Measurements from ENCODE around the gene SKIC8.

SKIC8 gene

GRCh38 chr15:78299101-78299930 lies at the start of gene SKIC8:
TSS of gene SKIC8 (minus strand) at chr15:78299609. CDS start at chr15:78295686, 3,923 bp downstream.
- peak; percentile 94 for DNase-seq

DNA sequence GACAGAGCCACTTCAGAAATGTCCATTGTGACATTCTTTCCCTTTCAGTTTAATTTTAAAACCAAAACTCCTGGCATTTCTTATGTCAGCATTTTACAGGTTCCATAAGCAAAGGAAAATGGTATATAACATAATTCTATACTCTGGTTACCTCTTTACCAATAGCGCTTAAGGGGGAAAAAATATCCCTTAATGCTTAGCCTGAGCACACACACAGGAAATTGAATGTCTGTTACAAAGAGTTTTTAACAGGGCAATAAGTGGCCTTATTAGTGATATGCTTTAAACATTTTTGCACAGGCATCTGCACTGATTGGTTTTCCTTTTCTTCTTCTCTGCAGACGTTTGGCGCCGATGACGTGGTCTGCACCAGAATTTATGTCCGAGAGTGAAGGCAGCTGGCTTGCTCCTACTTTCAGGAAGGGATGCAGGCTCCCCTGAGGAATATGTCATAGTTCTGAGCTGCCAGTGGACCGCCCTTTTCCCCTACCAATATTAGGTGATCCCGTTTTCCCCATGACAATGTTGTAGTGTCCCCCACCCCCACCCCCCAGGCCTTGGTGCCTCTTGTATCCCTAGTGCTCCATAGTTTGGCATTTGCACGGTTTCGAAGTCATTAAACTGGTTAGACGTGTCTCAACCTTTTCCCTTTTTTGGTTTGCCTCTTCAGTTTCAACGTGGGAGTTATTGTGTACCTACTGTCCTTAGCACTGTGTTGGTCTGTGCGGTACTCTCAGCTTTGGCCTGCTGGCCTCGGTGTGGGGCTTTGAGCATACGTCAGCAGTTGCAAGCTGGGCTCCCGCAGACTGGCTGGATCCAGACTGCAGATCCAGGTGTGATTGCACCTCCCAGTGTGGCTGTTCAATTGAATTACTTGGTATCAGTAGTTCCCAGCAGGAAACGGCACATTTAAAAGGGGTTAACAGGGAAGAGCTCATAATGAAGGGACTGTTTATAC lies 48.5 kb upstream of the SKIC8 start:
- DNase-seq, result no peak

GRCh38 chr15:78345396-78346125 lies 46.2 kb upstream of the SKIC8 start:
- DNase-seq, result no peak

DNA sequence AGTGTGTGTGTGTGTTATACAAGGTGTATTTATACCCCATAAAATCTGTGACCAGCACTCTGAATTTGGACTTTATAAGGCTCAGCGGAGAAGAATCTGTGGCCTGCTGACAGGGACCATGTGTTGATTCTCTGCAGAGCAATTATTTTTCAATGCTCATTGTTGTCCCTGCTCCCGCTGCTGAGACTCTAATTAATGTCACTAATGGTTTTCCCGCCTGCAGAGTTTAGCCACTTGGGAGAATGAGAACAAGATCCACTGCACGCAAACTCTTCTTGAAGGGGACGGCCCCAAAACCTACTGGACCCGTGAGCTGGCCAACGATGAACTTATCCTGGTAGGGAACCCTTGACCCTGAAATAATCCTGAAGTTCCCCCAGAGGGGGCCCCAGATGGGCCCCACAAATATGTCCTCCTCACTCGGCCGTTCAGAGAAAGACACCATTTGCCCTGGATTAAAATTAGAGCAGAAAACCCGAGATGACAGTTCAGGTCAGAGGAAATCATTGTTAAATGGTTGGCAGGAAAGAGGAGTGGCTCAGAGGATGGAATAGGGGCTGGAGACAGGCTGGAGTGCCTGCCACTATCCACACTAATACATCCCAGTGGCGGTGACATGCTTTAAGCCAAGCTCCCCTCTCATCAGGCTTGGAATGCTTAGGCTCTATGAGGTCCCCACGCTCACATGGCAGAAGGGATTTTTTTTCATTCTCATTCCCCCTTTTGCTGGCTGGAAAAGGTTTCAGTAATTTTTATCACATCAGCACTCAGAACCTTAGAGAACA lies 44.1 kb upstream of the SKIC8 start:
- no peak for DNase-seq

GRCh38 chr15:78342021-78342420 lies 42.6 kb upstream of the SKIC8 start:
- no peak for DNase-seq

DNA sequence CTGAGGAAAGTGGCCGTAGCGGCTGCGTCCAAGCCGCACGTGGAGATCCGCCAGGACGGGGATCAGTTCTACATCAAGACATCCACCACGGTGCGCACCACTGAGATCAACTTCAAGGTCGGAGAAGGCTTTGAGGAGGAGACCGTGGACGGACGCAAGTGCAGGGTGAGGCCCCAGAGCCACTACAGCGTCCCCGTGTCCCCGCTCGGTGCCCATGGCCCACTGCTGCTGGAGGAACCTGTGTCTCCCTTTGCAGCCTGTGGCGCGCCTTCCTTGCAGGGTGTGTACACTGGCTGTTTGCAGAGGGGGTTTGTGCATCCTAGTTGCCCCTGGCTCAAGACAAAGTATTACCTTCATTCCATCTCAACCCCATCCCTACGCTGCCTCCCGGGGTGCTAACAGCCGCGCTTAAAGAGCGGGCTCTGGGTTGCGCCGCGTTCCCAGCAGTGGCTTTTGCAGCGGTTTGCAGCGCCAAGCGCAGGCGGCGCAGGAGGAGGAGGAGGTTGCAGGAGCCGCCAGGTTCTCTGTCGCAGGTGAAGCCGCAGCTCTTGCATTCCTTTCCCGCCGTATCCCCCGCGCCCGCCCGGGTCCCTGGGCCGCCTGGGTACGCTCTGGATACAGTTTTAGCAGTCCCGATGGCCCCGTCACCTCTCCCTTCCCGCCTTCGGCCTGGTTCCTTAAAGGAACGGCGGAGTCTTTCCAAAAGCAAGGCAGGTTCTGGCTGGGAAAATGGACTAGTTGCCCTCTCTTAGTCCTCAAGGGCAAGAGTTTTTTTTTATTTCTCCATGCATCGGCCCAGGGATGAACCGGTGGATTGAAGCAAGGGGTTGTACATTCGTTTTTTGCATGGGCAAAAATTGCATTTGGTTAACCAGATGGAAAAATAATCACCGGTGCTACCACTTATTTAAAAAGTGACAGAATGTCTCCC lies 41.9 kb upstream of the SKIC8 start:
- no peak for DNase-seq

GRCh38 chr15:78340231-78341056 lies 41.0 kb upstream of the SKIC8 start, which contains the start of gene CRABP1:
TSS of gene CRABP1 (plus strand) at chr15:78340353. CDS start at chr15:78340429, 76 bp downstream.
- DNase-seq, result no peak

DNA sequence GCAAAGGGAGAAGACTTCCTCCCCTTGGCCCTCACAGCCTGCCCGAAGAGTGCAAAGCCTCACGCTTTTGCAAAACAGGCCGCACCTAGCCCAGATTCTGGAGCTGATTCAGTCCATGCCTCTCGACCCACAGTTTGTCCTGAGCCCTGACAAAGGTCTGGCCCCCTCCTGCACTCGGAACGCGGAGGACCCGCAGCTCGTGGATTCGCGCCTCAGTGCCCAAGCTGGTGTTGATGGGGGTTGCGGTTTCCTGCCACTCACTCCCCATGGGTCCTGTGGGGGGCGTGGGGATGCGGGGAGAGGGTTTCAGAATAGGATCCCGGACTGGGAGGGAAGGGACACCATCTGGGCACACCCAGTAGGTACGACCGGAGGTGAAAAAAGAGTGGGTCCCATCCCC lies 40.1 kb upstream of the SKIC8 start:
- no peak for DNase-seq

GRCh38 chr15:78338781-78339180 lies 39.4 kb upstream of the SKIC8 start:
- DNase-seq, result no peak

DNA sequence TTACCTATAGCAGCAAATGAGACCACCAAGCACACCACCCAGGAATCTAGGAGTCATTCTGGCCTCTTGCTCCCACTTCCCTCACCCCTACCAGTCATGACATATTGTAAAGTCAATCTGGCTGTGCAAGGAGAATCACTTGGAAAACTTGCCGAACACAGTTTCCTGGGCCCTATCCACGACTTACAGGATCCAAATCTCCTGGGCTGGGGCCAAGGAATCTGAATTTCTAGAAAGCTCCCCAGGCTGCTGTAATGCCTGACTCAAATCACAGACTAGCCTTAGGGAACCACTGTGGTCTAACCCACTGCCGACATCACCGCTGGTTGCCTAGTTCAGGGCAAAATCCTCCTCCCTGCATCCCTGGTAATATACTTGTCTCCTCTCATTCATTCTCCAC lies 36.6 kb upstream of the SKIC8 start:
- DNase-seq, result no peak

- DNase-seq, result no peak
Observed at GRCh38 chr15:78334845-78335244, 35.4 kb upstream of the SKIC8 start.

DNA sequence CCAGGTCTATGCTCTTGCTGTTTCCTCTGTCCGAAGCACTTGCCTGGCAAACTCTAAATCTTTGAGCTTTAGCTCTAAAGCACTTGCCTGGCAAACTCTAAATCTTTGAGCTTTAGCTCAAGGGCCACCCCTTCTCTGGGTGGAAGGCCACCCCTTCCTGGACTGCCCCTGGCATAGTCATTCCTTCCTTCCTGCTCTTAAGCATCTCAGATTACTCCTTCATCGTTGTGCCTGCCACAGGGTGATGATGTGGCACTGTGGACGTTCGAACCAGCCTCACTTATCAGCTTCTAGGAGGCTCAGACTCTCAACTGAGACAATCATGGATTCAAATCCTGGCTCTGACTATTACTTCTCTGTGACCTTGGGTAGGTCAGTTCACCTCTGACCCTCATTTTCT lies 30.2 kb upstream of the SKIC8 start:
- no peak for DNase-seq

DNA sequence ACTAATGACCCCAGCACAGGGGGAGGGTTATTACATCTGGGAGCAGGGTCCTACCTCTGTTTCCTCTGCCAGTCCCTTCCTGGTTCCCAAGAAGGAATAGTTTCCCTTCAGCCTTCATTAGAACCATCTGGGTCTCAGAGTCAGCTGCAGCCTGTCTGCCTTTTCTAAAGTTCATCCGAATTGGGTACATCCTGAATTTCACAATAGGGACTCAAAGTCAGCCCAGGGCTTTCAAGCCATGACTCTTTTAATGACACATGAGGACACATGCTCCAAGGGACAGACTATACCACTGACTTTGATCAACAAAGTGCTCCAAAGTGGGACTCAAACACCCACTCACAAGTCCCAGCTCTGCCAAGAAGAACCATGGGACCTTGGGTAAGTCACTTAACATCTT lies 28.1 kb upstream of the SKIC8 start:
- DNase-seq, result no peak

- no peak for DNase-seq
Observed at GRCh38 chr15:78325092-78325843, 25.9 kb upstream of the SKIC8 start.

DNA sequence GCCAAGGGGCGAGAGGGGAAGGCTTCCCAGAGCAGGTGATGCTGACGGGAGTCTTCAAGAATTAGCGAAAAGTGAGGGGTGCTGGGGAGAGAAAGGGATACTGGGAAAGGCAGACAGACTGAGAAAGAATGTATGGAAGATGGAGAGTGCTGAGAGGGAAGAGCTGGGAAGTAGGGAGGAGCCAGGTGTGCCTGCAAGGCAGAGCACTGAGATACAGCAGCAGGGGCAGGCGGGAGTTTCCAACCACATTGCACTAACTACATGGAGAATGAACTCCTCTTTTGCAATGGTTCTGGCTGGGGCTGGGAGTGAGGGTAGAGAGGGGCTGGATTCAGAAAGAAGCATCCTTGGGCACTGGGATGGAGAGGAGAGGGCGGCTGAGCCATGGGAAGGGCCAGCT lies 24.7 kb upstream of the SKIC8 start:
- no peak for DNase-seq

DNA sequence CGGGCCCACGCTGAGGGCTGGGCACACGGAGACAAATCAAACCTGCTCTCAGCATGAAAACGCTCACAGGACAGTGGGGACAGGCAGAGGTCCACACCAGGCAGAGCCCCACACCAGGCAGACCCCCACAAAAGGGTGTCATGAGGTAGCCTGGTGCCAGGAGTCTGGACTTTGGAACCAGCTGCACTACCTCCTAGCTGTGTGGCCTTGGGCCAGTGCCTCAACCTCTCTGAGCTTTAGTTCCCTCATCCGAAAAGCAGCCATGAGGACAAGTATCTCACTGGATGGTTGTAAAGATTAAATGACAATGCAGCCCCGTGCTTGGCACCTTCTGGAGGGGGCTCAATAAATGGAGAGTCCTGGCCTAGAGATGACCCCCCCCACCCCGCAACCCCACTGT lies 24.3 kb upstream of the SKIC8 start:
- no peak for DNase-seq

- DNase-seq, result no peak
Observed at GRCh38 chr15:78322724-78323521, 23.5 kb upstream of the SKIC8 start.

- DNase-seq, result peak; percentile 77
Observed at GRCh38 chr15:78322243-78322642, 22.8 kb upstream of the SKIC8 start.

All from EL (cell line).